ENCODE data around the gene SLC16A12. TPM values are rescaled to one million over a fixed set of nuclear protein-coding genes. Genes with fewer than 3 reads are reported as not detected.
A peak's percentile ranks its signal among the peaks of the same experiment; 100 is the strongest.

Gene SLC16A12
- total and polyA plus RNA-seq, 4 donors, result 0.03 to 10.7 (median 0.94) TPM

- H3K27ac ChIP-seq (ENCODE audit: low read depth in 1 of 2, low read length in 2 of 2), result peak overlapping the region in 1 of 2 donors; percentile 23
- H3K9ac ChIP-seq (ENCODE audit: low read depth in 1 of 2, low read length in 2 of 2), result no peak overlapping the region
- TF ChIP-seq GABPA (IDR thresholded peaks at IDR 0.05 in 1 of 2, conservative IDR thresholded peaks at IDR 0.05 in 1 of 2) (no peak), RXRA (IDR thresholded peaks at IDR 0.05) (no peak), SP1 (IDR thresholded peaks at IDR 0.05) (no peak), TAF1 (conservative IDR thresholded peaks at IDR 0.05) (no peak), MAX (IDR thresholded peaks at IDR 0.05) (no peak), HNF4G (IDR thresholded peaks at IDR 0.05) (no peak), JUND (IDR thresholded peaks at IDR 0.05) (no peak), HNF4A (conservative IDR thresholded peaks at IDR 0.05) (no peak), FOXA2 (IDR thresholded peaks at IDR 0.05) (no peak), CTCF (IDR thresholded peaks at IDR 0.05; ENCODE audit: low read depth, low read length, missing input control) (no peak), EGR1 (IDR thresholded peaks at IDR 0.05; ENCODE audit: low read depth in 2 of 2) (no peak), YY1 (IDR thresholded peaks at IDR 0.05) (no peak), NR2F2 (IDR thresholded peaks at IDR 0.05) (no peak), FOXA1 (IDR thresholded peaks at IDR 0.05) (no peak)
- no peaks in the 10 kb centered on the region for H3K36me3 ChIP-seq (ENCODE audit: control insufficient read depth in 4 of 4, insufficient read depth in 3 of 4, low read depth in 1 of 4, low read length in 3 of 4)
- H3K9me3 ChIP-seq (ENCODE audit: control insufficient read depth in 4 of 4, low read length in 3 of 4), result no peaks in the 10 kb centered on the region
- H3K4me3 ChIP-seq (ENCODE audit: low read depth in 1 of 3, low read length in 3 of 3), result no peak overlapping the region
- no peaks in the 10 kb centered on the region for H3K27me3 ChIP-seq (ENCODE audit: control insufficient read depth in 4 of 4, insufficient read depth in 4 of 4, low read length in 3 of 4)
- peaks cover 5 to 42% (median 36%) of the 10 kb centered on the region in 4 donors for H3K4me1 ChIP-seq (ENCODE audit: control insufficient read depth in 4 of 4, insufficient read depth in 4 of 4, low read length in 3 of 4)
- DNase-seq (ENCODE audit: low spot score), result no peak
- WGBS, result 88% methylated on average over 1 of the region's 1 CpG
These were observed 55.5 kb downstream of the SLC16A12 start for GRCh38 chr10:89479771-89480446.

GRCh38 chr10:89478739-89479654 is 56.4 kb downstream of the SLC16A12 start:
- Histone ChIP-seq H3K9me3 (ENCODE audit: control insufficient read depth in 4 of 4, low read length in 3 of 4) (no peaks in the 10 kb centered on the region), H3K4me3 (ENCODE audit: low read depth in 1 of 3, low read length in 3 of 3) (no peak overlapping the region), H3K9ac (ENCODE audit: low read depth in 1 of 2, low read length in 2 of 2) (no peak overlapping the region), H3K27ac (ENCODE audit: low read depth in 1 of 2, low read length in 2 of 2) (peak overlapping the region in 1 of 2 donors; percentile 26), H3K4me1 (ENCODE audit: control insufficient read depth in 4 of 4, insufficient read depth in 4 of 4, low read length in 3 of 4) (peaks cover 9 to 51% (median 45%) of the 10 kb centered on the region in 4 donors), H3K36me3 (ENCODE audit: control insufficient read depth in 4 of 4, insufficient read depth in 3 of 4, low read depth in 1 of 4, low read length in 3 of 4) (no peaks in the 10 kb centered on the region), H3K27me3 (ENCODE audit: control insufficient read depth in 4 of 4, insufficient read depth in 4 of 4, low read length in 3 of 4) (no peaks in the 10 kb centered on the region)
- DNase-seq (ENCODE audit: low spot score), result no peak
- 73% methylated on average over 5 of the region's 5 CpGs for WGBS
- TF ChIP-seq HNF4A (conservative IDR thresholded peaks at IDR 0.05) (no peak), HNF4G (IDR thresholded peaks at IDR 0.05) (no peak), EGR1 (IDR thresholded peaks at IDR 0.05; ENCODE audit: low read depth in 2 of 2) (no peak), JUND (IDR thresholded peaks at IDR 0.05) (no peak), RAD21 (IDR thresholded peaks at IDR 0.05) (no peak), FOXA2 (IDR thresholded peaks at IDR 0.05) (no peak), RXRA (IDR thresholded peaks at IDR 0.05) (no peak), TAF1 (conservative IDR thresholded peaks at IDR 0.05) (no peak), MAX (IDR thresholded peaks at IDR 0.05) (no peak), REST (IDR thresholded peaks at IDR 0.05) (no peak), SP1 (IDR thresholded peaks at IDR 0.05) (no peak), NR2F2 (IDR thresholded peaks at IDR 0.05) (no peak), YY1 (IDR thresholded peaks at IDR 0.05) (no peak), ATF3 (IDR thresholded peaks at IDR 0.05) (no peak), CTCF (IDR thresholded peaks at IDR 0.05; ENCODE audit: low read depth, low read length, missing input control) (no peak), ZBTB33 (IDR thresholded peaks at IDR 0.05) (no peak), FOXA1 (IDR thresholded peaks at IDR 0.05) (no peak), GABPA (IDR thresholded peaks at IDR 0.05 in 1 of 2, conservative IDR thresholded peaks at IDR 0.05 in 1 of 2) (no peak)

Data from liver (tissue), 9 donors.